T-helper 1 cell (primary cell): ENCODE data around the gene RETSAT.
"Not testable (repeated sequence)": the region's sequence is repeated elsewhere in the genome, so short reads cannot be mapped to it uniquely, and the experiment has no call there.

Experiments used
- DNase-seq, 5 donors: peaks; one replicate each; pipeline ENCODE4 v3.0.0-alpha.2; 2012 to 2020
- total RNA-seq, 4 donors: gene quantifications; one replicate each; lab custom pipeline; 2026; lab: John Stamatoyannopoulos, UW

The RETSAT gene
- 33.2 to 51.1 (median 42.3) reads per million in 4 donors for total RNA-seq

DNA sequence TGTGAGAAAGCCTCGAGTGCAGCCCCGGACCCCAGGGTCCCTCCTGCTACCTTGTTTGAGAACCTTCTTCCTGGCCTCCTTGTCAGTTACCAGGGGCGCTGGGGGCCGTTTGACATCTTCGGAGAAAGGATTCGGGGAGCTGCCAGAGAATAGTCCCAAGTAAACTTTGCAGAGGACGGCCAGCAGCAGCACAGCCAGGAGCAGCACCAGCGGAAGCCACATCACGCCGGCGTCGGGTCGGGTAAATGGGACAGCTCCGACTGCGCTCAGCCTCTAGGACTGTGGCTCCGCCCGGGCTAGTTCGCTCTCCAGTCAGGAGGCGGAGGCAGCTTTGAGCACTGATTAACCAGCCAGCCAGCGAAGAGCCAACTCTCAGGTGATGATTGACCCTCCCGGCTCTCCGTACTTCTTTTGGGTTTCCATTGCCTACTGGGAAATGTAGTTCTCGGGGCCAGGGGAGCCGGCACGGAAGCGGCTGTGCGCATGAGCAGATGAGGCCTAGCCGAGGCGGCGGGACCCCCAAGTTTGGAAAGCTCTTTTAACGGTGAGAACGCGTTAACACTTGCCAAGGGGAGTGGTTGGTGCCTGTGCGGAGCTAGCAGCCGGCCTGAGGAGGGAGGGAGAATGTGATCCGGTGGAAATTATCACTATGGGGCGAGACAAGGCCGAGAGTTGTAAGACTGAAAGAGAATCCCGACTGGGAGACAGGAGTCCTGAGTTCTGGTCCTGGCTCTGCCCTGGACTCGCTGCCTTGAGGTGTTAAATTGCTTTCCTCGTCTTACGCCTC, at the start of gene RETSAT, which contains the start of gene ELMOD3:
Gene RETSAT, minus strand, starts transcription at position 243 of the 787 bp plus-strand sequence. Its CDS starts 21 bp downstream, at position 222.
Gene ELMOD3, plus strand, starts transcription at position 484 of the 787 bp plus-strand sequence. CDS start 2,430 bp downstream, outside the sequence.
- DNase-seq: peak; percentile 93 to 98 (median 97)

DNA sequence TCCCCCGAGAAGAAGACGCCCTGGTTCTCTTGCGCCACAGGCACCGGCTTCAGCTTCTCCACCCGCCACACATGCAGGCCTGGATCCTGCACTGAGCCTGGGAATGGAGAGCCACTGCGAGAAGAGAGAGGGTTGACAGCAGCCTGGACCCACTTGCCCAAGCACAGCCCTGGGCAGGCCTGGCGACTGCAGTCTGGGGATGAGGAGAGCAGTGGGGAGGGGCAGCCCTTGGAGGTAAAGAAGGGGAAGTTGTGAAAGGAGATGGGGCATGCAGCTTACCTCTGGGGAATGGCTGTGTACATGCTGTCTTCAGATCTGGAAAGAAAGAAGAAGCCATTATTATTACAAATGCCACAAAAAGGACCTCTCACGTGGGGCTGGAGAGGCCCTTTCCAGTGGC, 47.5 kb upstream of the RETSAT start:
- DNase-seq: no peak

GRCh38 chr2:85401464-85401805, 47.1 kb upstream of the RETSAT start:
- DNase-seq: no peak

- no peak for DNase-seq
Observed at GRCh38 chr2:85400541-85401463, 46.5 kb upstream of the RETSAT start.

GRCh38 chr2:85400023-85400422, 45.7 kb upstream of the RETSAT start:
- DNase-seq: no peak

GRCh38 chr2:85399183-85399455, 44.8 kb upstream of the RETSAT start:
- DNase-seq: no peak

GRCh38 chr2:85398426-85399182, 44.3 kb upstream of the RETSAT start:
- DNase-seq: no peak

- DNase-seq: no peak
Observed at GRCh38 chr2:85397925-85398331, 43.6 kb upstream of the RETSAT start.

GRCh38 chr2:85396531-85397470, 42.5 kb upstream of the RETSAT start:
- DNase-seq: no peak

DNA sequence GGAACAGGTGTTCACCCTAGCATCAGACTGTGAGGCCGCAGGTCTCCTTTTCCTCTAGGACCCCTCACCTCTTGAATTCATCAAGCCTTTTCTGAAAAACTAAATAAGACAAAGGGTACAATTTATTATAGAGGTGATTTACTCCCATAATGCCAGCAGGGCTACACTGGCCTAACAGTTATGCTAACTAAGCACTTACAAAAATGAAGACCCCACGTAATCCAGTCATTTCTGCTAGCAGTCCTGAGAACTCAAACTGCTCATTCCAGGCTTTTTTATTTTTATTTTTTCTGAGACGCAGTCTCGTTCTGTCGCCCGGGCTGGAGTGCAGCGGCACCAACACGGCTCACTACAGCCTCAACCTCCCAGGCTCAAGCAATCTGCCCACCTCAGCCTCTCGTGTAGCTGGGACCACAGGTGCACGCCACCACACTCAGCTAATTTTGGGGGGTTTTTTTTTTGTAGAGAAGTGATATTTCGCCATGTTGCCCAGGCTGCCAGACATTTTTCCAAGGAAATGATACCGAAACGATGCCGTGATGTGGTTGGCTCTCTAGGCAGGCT, 41.7 kb upstream of the RETSAT start:
- no peak for DNase-seq

- DNase-seq: no peak
Observed at GRCh38 chr2:85394976-85395375, 40.6 kb upstream of the RETSAT start.

- no peak for DNase-seq
Observed at GRCh38 chr2:85394261-85394681, 39.9 kb upstream of the RETSAT start.

DNA sequence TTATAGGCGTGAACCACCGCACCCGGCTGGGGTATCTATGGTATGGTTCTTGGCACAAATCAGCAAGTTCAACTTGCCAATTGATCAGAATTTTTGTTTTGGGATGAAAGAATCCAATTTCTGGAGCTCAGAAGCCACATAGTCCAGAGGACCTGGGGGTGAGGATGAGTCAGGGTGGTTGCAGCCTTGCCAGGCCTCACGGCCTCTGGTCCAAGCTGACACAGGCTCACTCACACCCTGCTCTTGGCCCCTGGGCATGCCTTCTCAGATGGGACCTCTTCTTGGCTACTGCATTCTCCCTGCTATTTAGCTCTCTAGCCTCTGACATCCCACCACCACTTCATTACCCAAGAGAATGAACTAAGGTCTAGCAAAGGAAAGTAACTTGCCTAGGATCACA, 39.5 kb upstream of the RETSAT start:
- DNase-seq: no peak

GRCh38 chr2:85390941-85391669, 36.8 kb upstream of the RETSAT start:
- DNase-seq: peak; percentile 25 to 62 (median 55)

DNA sequence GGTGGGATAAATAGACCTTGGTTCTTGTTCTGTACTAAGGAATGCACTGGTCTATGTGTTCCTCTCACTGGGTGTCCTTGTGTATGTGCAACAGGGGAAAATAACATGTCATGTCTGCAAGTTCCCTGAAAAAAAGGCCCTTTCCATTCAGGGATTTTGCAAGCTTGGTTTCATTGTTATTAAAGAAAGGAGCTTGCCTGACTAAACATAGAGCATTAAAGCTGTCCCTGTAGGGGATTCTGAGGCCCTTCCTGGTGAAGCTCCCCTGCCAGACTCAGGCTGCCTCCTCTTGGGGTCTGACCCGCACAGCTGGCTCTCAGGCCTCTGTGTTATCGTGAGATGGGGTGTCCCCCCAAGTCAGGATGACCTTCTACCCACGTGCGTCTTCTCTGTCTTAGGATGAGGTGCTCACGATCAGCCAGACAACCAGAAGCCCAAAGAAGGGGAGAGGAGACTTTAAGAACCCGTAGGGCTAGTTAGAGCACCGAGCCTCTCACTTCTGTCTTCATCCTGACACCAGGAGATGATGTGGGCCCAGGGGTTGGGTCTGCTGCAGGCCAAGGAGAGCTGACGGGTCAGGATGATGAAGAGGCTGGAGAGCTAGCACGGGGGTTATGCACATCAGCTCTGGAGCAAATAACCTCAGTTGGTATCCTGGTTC, 34.7 kb upstream of the RETSAT start:
- no peak for DNase-seq

- no peak for DNase-seq
Observed at GRCh38 chr2:85387754-85388153, 33.4 kb upstream of the RETSAT start.

- no peak for DNase-seq
Observed at GRCh38 chr2:85385746-85386145, 31.4 kb upstream of the RETSAT start.

- DNase-seq: no peak
Observed at GRCh38 chr2:85383850-85384249, 29.5 kb upstream of the RETSAT start.

DNA sequence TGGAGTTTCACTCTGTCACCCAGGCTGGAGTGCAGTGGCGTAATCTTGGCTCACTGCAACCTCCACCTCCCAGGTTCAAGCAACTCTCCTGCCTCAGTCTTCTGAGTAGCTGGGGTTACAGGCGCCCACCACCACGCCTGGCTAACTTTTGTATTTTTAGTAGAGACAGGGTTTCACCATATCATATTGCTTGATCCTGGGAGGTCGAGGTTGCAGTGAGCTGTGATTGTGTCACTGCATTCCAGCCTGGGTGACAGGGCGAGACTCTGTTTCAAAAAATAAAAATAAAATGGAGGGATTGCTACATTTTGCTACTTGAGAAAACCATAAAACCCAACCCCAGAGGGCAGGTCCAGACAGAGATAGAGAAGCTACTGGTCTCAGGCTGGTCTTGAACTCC, 28.8 kb upstream of the RETSAT start:
- DNase-seq: not testable (repeated sequence)

DNA sequence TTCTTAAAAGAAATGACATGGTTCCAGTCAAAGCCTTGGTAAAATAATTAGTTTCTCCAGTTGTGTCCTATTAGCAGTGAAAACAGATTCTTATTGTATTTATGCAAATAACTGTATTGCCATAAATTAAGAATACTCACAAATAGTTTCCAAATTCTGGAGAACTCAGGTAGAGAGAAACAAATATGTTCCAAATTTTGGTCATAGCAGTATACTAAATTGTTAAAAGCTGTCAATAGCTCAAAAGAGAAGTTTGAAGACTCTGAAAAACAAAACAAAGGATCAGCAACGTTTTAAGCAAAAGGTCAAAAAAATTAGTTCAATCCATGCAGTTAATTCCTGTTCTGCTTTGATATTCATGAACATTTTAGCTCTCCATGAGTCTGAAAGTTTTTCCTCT, 25.7 kb upstream of the RETSAT start:
- DNase-seq: no peak
